IPS DF 6.9 (cell line): Measurements from ENCODE around the gene GREB1L.
"Not testable (repeated sequence)": the region's sequence is repeated elsewhere in the genome, so short reads cannot be mapped to it uniquely, and the experiment has no call there.

ENCODE experiments used
- DNase-seq: peaks from one replicate; pipeline ENCODE4 v3.0.0-alpha.2; 2013; ENCODE audit warnings: low read depth, low spot score
- H3K27ac ChIP-seq: one replicate; pipeline ENCODE4 v1.5.1; 2013; ENCODE audit warnings: low read length, control low read depth
- H3K27me3 ChIP-seq: 2 replicates; pipeline ENCODE4 v1.6.1; 2013; ENCODE audit warnings: mild to moderate bottlenecking, low read length; ENCODE audit not compliant: control insufficient read depth, insufficient read depth
- H3K36me3 ChIP-seq: 2 replicates; pipeline ENCODE4 v1.6.1; 2013; ENCODE audit warnings: low read length; ENCODE audit not compliant: control insufficient read depth, insufficient read depth
- H3K4me1 ChIP-seq: 2 replicates; pipeline ENCODE4 v1.6.1; 2013; ENCODE audit warnings: low read length; ENCODE audit not compliant: control insufficient read depth, insufficient read depth
- H3K4me3 ChIP-seq: 2 replicates; pipeline ENCODE4 v1.5.1; 2013; ENCODE audit warnings: mild to moderate bottlenecking, low read length
- H3K9me3 ChIP-seq: 2 replicates; pipeline ENCODE4 v1.6.1; 2013; ENCODE audit warnings: low read length, inconsistent platforms; ENCODE audit not compliant: control insufficient read depth, insufficient read depth
- WGBS: extraction: QIAGEN DNeasy Blood & Tissue Kit; methylation state at CpG from one replicate; pipeline ENCODE4 v1.1.7; 2013; ENCODE audit warnings: mixed read lengths, missing lambda C conversion rate; ENCODE audit not compliant: insufficient read length, insufficient coverage; 5-methylcytosine and 5-hydroxymethylcytosine counted together

The GREB1L gene

GRCh38 chr18:21303445-21303844, 61.4 kb downstream of the GREB1L start:
- no peaks in the 10 kb centered on the region for H3K27me3 ChIP-seq
- no CpG with 5 or more reads among the region's 5 CpGs for WGBS
- no peak for DNase-seq
- H3K36me3 ChIP-seq: no peaks in the 10 kb centered on the region
- no peaks in the 10 kb centered on the region for H3K9me3 ChIP-seq
- H3K4me3 ChIP-seq: no peak overlapping the region
- no peak overlapping the region for H3K27ac ChIP-seq
- no peaks in the 10 kb centered on the region for H3K4me1 ChIP-seq

GRCh38 chr18:21303895-21304294, 61.9 kb downstream of the GREB1L start:
- Histone ChIP-seq H3K4me3 (no peak overlapping the region), H3K27ac (no peak overlapping the region)

GRCh38 chr18:21305621-21306020, 63.6 kb downstream of the GREB1L start:
- Histone ChIP-seq H3K9me3 (no peaks in the 10 kb centered on the region), H3K27me3 (no peaks in the 10 kb centered on the region), H3K4me1 (no peaks in the 10 kb centered on the region), H3K36me3 (no peaks in the 10 kb centered on the region), H3K4me3 (no peak overlapping the region), H3K27ac (no peak overlapping the region)
- no peak for DNase-seq

More at GRCh38 chr18:21303895-21304294, 61.9 kb downstream of the GREB1L start:
- WGBS: no CpG with 5 or more reads among the region's 2 CpGs
- no peaks in the 10 kb centered on the region for H3K27me3 ChIP-seq
- no peaks in the 10 kb centered on the region for H3K9me3 ChIP-seq
- DNase-seq: no peak
- H3K4me1 ChIP-seq: no peaks in the 10 kb centered on the region
- H3K36me3 ChIP-seq: no peaks in the 10 kb centered on the region

- no peaks in the 10 kb centered on the region for H3K27me3 ChIP-seq
- H3K4me1 ChIP-seq: no peaks in the 10 kb centered on the region
- H3K9me3 ChIP-seq: no peaks in the 10 kb centered on the region
- no peak for DNase-seq
- no peak overlapping the region for H3K4me3 ChIP-seq
- H3K27ac ChIP-seq: no peak overlapping the region
- WGBS: no CpG with 5 or more reads among the region's 2 CpGs
- H3K36me3 ChIP-seq: no peaks in the 10 kb centered on the region
Measured at GRCh38 chr18:21306368-21306767, 64.3 kb downstream of the GREB1L start.

GRCh38 chr18:21307578-21307977, 65.5 kb downstream of the GREB1L start:
- no peak for DNase-seq
- H3K4me3 ChIP-seq: no peak overlapping the region
- no peaks in the 10 kb centered on the region for H3K9me3 ChIP-seq
- H3K27me3 ChIP-seq: no peaks in the 10 kb centered on the region
- H3K36me3 ChIP-seq: no peaks in the 10 kb centered on the region
- H3K27ac ChIP-seq: no peak overlapping the region
- no peaks in the 10 kb centered on the region for H3K4me1 ChIP-seq
- no CpG with 5 or more reads among the region's 7 CpGs for WGBS

- no peaks in the 10 kb centered on the region for H3K36me3 ChIP-seq
- no peak overlapping the region for H3K27ac ChIP-seq
- H3K9me3 ChIP-seq: no peaks in the 10 kb centered on the region
- H3K27me3 ChIP-seq: no peaks in the 10 kb centered on the region
- no peaks in the 10 kb centered on the region for H3K4me1 ChIP-seq
- WGBS: no CpG with 5 or more reads among the region's 5 CpGs
- H3K4me3 ChIP-seq: no peak overlapping the region
- no peak for DNase-seq
Measured at GRCh38 chr18:21309248-21309647, 67.2 kb downstream of the GREB1L start.

- not testable (repeated sequence) for DNase-seq, H3K4me1 ChIP-seq, H3K9me3 ChIP-seq, H3K27ac ChIP-seq, H3K36me3 ChIP-seq, H3K27me3 ChIP-seq, H3K4me3 ChIP-seq
- WGBS: no CpG with 5 or more reads among the region's 3 CpGs
Measured at GRCh38 chr18:21311980-21312379, 69.9 kb downstream of the GREB1L start.

- Histone ChIP-seq H3K27ac (no peak overlapping the region), H3K36me3 (no peaks in the 10 kb centered on the region), H3K4me3 (no peak overlapping the region), H3K9me3 (no peaks in the 10 kb centered on the region), H3K27me3 (no peaks in the 10 kb centered on the region), H3K4me1 (no peaks in the 10 kb centered on the region; the same call in 1 of the 2 replicates)
- no CpG with 5 or more reads among the region's 1 CpG for WGBS
- no peak for DNase-seq
Measured at GRCh38 chr18:21313576-21313975, 71.5 kb downstream of the GREB1L start.

- H3K4me1 ChIP-seq: no peaks in the 10 kb centered on the region; the same call in 1 of the 2 replicates
- H3K27ac ChIP-seq: no peak overlapping the region
- no peaks in the 10 kb centered on the region for H3K36me3 ChIP-seq
- H3K9me3 ChIP-seq: no peaks in the 10 kb centered on the region
- H3K27me3 ChIP-seq: no peaks in the 10 kb centered on the region
- no peak overlapping the region for H3K4me3 ChIP-seq
- no peak for DNase-seq
Measured at GRCh38 chr18:21314724-21315123, 72.7 kb downstream of the GREB1L start.

GRCh38 chr18:21315126-21315525, 73.1 kb downstream of the GREB1L start:
- not testable (repeated sequence) for DNase-seq

GRCh38 chr18:21315741-21316197, 73.7 kb downstream of the GREB1L start:
- no peaks in the 10 kb centered on the region for H3K27me3 ChIP-seq
- H3K36me3 ChIP-seq: no peaks in the 10 kb centered on the region
- H3K4me3 ChIP-seq: no peak overlapping the region
- no peak for DNase-seq
- no peak overlapping the region for H3K27ac ChIP-seq
- H3K4me1 ChIP-seq: no peaks in the 10 kb centered on the region; the same call in 1 of the 2 replicates
- no peaks in the 10 kb centered on the region for H3K9me3 ChIP-seq
- no CpG with 5 or more reads among the region's 9 CpGs for WGBS

More at GRCh38 chr18:21315126-21315525, 73.1 kb downstream of the GREB1L start:
- not testable (repeated sequence) for H3K27me3 ChIP-seq, H3K27ac ChIP-seq, H3K4me1 ChIP-seq, H3K36me3 ChIP-seq, H3K9me3 ChIP-seq, H3K4me3 ChIP-seq
- WGBS: no CpG with 5 or more reads among the region's 5 CpGs
